Hepatocyte (in vitro differentiated cells): Measurements from ENCODE around the gene CEP78. TPM values are rescaled to one million over a fixed set of nuclear protein-coding genes. Genes with fewer than 3 reads are reported as not detected.

Experiments used
- DNase-seq: peaks from one replicate; pipeline ENCODE4 v3.0.0-alpha.2; 2016; ENCODE audit warnings: low spot score
- H2AFZ ChIP-seq: fragments of 200-600 bp; sonication (generic); 2 replicates; pipeline ENCODE4 v1.6.0; 2016; ENCODE audit warnings: antibody characterized with exemption, mild to moderate bottlenecking
- H3K27ac ChIP-seq: fragments of 200-600 bp; sonication (generic); 2 replicates; pipeline ENCODE4 v1.5.1; 2016; ENCODE audit warnings: mild to moderate bottlenecking
- H3K27me3 ChIP-seq: fragments of 200-600 bp; sonication (generic); 2 replicates; pipeline ENCODE4 v1.6.1; 2016
- H3K36me3 ChIP-seq: fragments of 200-600 bp; sonication (generic); replicated peaks from 2 replicates; pipeline ENCODE4 v1.5.1; 2016; ENCODE audit warnings: low read depth; ENCODE audit not compliant: insufficient read depth
- H3K4me1 ChIP-seq: fragments of 200-600 bp; sonication (generic); 2 replicates; pipeline ENCODE4 v1.5.1; 2016; ENCODE audit warnings: mild to moderate bottlenecking, moderate library complexity; ENCODE audit not compliant: insufficient read depth
- H3K4me2 ChIP-seq: fragments of 200-600 bp; sonication (generic); 2 replicates; pipeline ENCODE4 v1.6.0; 2016
- H3K4me3 ChIP-seq: fragments of 200-600 bp; sonication (generic); 2 replicates; pipeline ENCODE4 v1.5.1; 2016; ENCODE audit warnings: mild to moderate bottlenecking
- H3K79me2 ChIP-seq: fragments of 200-600 bp; sonication (generic); 2 replicates; pipeline ENCODE4 v1.6.0; 2017; ENCODE audit warnings: mild to moderate bottlenecking
- H3K9me2 ChIP-seq: fragments of 200-600 bp; sonication (generic); replicated peaks from 2 replicates; pipeline ENCODE4 v1.6.0; 2017; ENCODE audit warnings: mild to moderate bottlenecking; ENCODE audit not compliant: insufficient read depth
- H3K9me3 ChIP-seq: fragments of 200-600 bp; sonication (generic); 2 replicates; pipeline ENCODE4 v1.5.1; 2016; ENCODE audit warnings: low read depth, mild to moderate bottlenecking
- H4K20me1 ChIP-seq: fragments of 200-600 bp; sonication (generic); 2 replicates; pipeline ENCODE4 v1.6.0; 2016; ENCODE audit warnings: mild to moderate bottlenecking; ENCODE audit not compliant: insufficient read depth, poor library complexity, severe bottlenecking
- EZH2 ChIP-seq: fragments of 200-600 bp; sonication (generic); IDR thresholded peaks from 2 replicates; pipeline ENCODE4 v1.6.1; 2016; ENCODE audit warnings: antibody characterized with exemption, mild to moderate bottlenecking, borderline replicate concordance
- EZH2phosphoT487 ChIP-seq: fragments of 200-600 bp; sonication (generic); IDR thresholded peaks from one replicate; pipeline ENCODE4 v1.6.1; 2018; ENCODE audit warnings: antibody characterized with exemption, mild to moderate bottlenecking, low read depth, moderate library complexity; ENCODE audit not compliant: unreplicated experiment, severe bottlenecking
- WGBS: methylation state at CpG from one replicate; pipeline ENCODE4 v1.1.6; 2016; ENCODE audit warnings: low lambda C conversion rate; ENCODE audit errors: missing lambda C conversion rate; 5-methylcytosine and 5-hydroxymethylcytosine counted together
- polyA plus RNA-seq: library from polyadenylated mRNA; unstranded; fragments of >200 nt; fragmentation: Nextera tagmentation; extraction: Ambion mirVana; gene quantifications from 2 replicates; pipeline ENCODE4 v1.2.1, GENCODE V29; 2016
- total RNA-seq: library from RNA; depleted of rRNA; stranded (reverse); fragments of >200 nt; gene quantifications from 2 replicates; pipeline ENCODE4 v1.2.3, GENCODE V29; 2014
- TF ChIP-seq, protein P1 (sequence below): fragments of 200-600 bp; sonication (generic); IDR thresholded peaks from 2 replicates; pipeline ENCODE4 v1.5.1; 2016; ENCODE audit warnings: antibody characterized with exemption, mild to moderate bottlenecking; ENCODE audit not compliant: poor library complexity

Gene CEP78, protein sequence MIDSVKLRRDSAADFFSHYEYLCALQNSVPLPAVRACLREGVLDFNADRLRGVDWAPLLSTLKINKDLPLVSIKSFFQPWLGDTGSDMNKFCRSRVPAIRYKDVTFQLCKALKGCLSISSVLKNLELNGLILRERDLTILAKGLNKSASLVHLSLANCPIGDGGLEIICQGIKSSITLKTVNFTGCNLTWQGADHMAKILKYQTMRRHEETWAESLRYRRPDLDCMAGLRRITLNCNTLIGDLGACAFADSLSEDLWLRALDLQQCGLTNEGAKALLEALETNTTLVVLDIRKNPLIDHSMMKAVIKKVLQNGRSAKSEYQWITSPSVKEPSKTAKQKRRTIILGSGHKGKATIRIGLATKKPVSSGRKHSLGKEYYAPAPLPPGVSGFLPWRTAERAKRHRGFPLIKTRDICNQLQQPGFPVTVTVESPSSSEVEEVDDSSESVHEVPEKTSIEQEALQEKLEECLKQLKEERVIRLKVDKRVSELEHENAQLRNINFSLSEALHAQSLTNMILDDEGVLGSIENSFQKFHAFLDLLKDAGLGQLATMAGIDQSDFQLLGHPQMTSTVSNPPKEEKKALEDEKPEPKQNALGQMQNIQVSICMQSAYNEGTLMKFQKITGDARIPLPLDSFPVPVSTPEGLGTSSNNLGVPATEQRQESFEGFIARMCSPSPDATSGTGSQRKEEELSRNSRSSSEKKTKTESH
- total RNA-seq (14.7 and 17.2 TPM in 2 replicates), polyA plus RNA-seq (8.1 and 8.2 TPM in 2 replicates)

DNA sequence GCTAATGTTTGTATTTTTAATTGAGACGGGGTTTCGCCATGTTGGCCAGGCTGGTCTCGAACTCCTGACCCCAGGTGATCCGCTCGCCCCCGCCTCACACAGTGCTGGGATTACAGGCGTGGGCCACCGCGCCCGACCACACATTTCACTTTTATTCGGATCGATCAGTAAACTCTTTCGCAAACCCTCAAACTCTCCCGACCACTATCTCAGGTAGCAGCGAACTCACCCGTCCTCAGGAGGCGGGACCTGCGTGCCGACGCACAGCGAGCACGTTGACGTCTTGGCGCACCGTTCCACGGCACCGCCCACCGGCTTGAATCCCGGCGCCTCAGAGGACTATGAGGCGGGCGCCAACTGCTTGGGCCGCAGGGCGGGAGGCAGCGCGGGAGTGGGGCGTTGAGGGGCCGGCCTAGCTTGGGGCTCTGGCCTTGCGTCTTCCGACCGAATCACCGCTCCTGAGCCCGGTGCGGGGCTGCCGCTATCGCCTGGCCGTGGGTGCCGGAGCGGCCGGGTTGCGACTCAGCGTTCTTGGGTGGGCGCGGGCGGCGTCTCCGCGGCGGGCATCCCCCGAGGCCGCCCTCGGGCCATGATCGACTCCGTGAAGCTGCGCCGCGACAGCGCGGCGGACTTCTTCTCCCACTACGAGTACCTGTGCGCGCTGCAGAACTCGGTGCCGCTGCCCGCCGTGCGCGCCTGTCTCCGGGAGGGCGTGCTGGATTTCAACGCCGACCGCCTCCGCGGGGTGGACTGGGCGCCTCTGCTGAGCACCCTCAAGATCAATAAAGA, at the start of gene CEP78:
Gene CEP78 (plus strand): TSS at position 314 of the 789 bp plus-strand sequence. CDS start 276 bp downstream, at position 590.
- TF ChIP-seq, protein P1, sequence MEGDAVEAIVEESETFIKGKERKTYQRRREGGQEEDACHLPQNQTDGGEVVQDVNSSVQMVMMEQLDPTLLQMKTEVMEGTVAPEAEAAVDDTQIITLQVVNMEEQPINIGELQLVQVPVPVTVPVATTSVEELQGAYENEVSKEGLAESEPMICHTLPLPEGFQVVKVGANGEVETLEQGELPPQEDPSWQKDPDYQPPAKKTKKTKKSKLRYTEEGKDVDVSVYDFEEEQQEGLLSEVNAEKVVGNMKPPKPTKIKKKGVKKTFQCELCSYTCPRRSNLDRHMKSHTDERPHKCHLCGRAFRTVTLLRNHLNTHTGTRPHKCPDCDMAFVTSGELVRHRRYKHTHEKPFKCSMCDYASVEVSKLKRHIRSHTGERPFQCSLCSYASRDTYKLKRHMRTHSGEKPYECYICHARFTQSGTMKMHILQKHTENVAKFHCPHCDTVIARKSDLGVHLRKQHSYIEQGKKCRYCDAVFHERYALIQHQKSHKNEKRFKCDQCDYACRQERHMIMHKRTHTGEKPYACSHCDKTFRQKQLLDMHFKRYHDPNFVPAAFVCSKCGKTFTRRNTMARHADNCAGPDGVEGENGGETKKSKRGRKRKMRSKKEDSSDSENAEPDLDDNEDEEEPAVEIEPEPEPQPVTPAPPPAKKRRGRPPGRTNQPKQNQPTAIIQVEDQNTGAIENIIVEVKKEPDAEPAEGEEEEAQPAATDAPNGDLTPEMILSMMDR = no peak
- TF ChIP-seq EZH2 = no peak
- TF ChIP-seq EZH2phosphoT487 = no peak
- peak within 1 kb of the TSS; percentile 86 for H3K4me2 ChIP-seq
- WGBS = 2% methylated on average over 87 of the region's 87 CpGs
- H3K4me1 ChIP-seq = peaks cover 6% of the 10 kb centered on the region
- H2AFZ ChIP-seq = peak within 1 kb of the TSS; percentile 90
- H3K27me3 ChIP-seq = no peaks in the 10 kb centered on the region
- DNase-seq = peak; percentile 97
- H3K79me2 ChIP-seq = peaks cover 13% of the 10 kb centered on the region
- no peaks in the 10 kb centered on the region for H3K36me3 ChIP-seq
- no peaks in the 10 kb centered on the region for H3K9me2 ChIP-seq
- H4K20me1 ChIP-seq = no peaks in the 10 kb centered on the region
- H3K27ac ChIP-seq = peak within 1 kb of the TSS; percentile 93
- H3K9me3 ChIP-seq = no peaks in the 10 kb centered on the region
- peak within 1 kb of the TSS; percentile 68 for H3K4me3 ChIP-seq

DNA sequence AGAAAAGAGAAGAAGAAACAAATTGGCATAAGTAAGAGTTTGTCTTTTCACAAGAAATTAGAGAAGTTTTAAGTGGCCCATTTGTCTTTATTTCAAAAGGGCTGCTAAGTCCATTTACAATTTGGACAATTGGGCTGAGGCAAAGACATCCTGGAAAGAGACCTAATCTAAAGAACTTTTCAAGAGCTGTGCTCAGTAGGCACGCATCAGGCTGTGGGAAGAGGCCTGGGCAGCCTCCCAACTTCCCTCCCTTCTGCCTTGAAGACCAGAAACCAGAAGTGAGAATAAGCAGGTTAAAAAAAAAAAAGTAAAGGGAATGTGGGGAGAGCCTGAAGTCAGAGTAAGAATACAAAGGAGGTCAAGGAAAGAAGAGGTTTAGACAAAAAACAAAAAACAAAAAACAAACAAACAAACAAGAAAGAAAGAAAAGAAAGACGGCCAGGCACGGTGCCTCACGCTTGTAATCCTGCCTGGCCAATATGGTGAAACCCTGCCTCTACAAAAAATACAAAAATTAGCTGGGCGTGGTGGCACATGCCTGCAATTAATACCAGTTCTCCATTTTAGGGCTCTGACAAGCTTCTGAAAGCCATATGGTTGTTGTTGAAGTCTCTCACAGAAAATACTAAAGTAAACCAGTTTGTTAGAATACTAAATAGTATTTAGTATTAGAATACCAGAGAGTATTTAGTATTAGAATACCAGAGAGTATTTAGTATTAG, 48.0 kb upstream of the CEP78 start:
- 88% methylated on average over 5 of the region's 5 CpGs for WGBS
- H3K27ac ChIP-seq = no peak overlapping the region
- TF ChIP-seq EZH2 = no peak
- no peak for TF ChIP-seq EZH2phosphoT487
- TF ChIP-seq, protein P1 = no peak
- H3K27me3 ChIP-seq = no peaks in the 10 kb centered on the region
- no peaks in the 10 kb centered on the region for H3K4me1 ChIP-seq
- no peak overlapping the region for H2AFZ ChIP-seq
- H4K20me1 ChIP-seq = no peaks in the 10 kb centered on the region
- H3K9me3 ChIP-seq = no peaks in the 10 kb centered on the region
- no peak overlapping the region for H3K4me3 ChIP-seq
- DNase-seq = no peak
- no peaks in the 10 kb centered on the region for H3K9me2 ChIP-seq
- no peaks in the 10 kb centered on the region for H3K36me3 ChIP-seq
- H3K79me2 ChIP-seq = no peaks in the 10 kb centered on the region
- no peak overlapping the region for H3K4me2 ChIP-seq

DNA sequence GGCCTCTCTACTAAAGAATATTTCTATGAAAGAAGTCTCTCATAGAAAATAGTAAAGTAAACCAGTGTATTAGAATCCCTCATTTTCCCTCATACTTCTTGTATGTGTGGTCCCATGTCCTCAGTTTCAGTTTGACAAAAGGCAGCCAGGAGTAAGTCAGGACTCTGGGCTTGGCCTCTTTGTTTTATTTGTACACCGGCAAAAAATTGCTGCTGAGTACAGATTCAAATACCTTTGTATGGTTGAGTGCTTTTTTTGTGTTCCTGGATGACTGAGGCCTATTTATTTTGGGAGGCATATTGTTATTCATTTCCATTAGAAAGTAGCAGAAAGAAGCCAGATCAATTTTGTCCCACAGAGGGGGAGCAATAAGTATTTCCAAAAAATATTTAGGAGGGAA, 47.3 kb upstream of the CEP78 start:
- WGBS = 97% methylated on average over 1 of the region's 1 CpG
- TF ChIP-seq, protein P1 = no peak
- no peak for TF ChIP-seq EZH2
- TF ChIP-seq EZH2phosphoT487 = no peak
- Histone ChIP-seq H3K4me3 (no peak overlapping the region), H3K9me3 (no peaks in the 10 kb centered on the region), H4K20me1 (no peaks in the 10 kb centered on the region), H3K27ac (peak overlapping the region; percentile 9), H3K4me2 (no peak overlapping the region), H3K79me2 (no peaks in the 10 kb centered on the region), H3K27me3 (no peaks in the 10 kb centered on the region), H3K36me3 (no peaks in the 10 kb centered on the region), H3K4me1 (no peaks in the 10 kb centered on the region), H3K9me2 (no peaks in the 10 kb centered on the region), H2AFZ (no peak overlapping the region)
- DNase-seq = no peak
